Activated CD4-positive, alpha-beta memory T cell treated with anti-CD3 and anti-CD28 coated beads, Interleukin-2, amount 10 ng/mL, durations not matched to agents 7 days and 5 days (primary cell): ENCODE results near the gene CDKN2A. TPM values are rescaled to one million over a fixed set of nuclear protein-coding genes. Genes with fewer than 3 reads are reported as not detected.
A peak's percentile ranks its signal among the peaks of the same experiment; 100 is the strongest.

Experiments
- CTCF ChIA-PET: fragments of 350-600 bp; sonication (Branson Sonifier 250); formaldehyde crosslinking; loops from one replicate; lab custom pipeline; 2021; ENCODE audit warnings: antibody characterized with exemption, inconsistent platforms; lab: Charles Lee
- POLR2A ChIA-PET: fragments of 350-600 bp; sonication (Branson Sonifier 250); formaldehyde crosslinking; loops from one replicate; lab custom pipeline; 2021; ENCODE audit warnings: antibody characterized with exemption; lab: Charles Lee
- DNase-seq: peaks from one replicate; pipeline ENCODE4 v3.0.0-alpha.2; 2020
- H3K27ac Mint-ChIP-seq: one replicate; pipeline ENCODE4 v1.8.0; 2021; ENCODE audit warnings: mild to moderate bottlenecking, mixed read lengths
- H3K27me3 Mint-ChIP-seq: one replicate; pipeline ENCODE4 v1.8.0; 2021; ENCODE audit warnings: mixed read lengths
- H3K36me3 Mint-ChIP-seq: one replicate; pipeline ENCODE4 v1.8.0; 2021; ENCODE audit warnings: low read depth, mixed read lengths
- H3K4me1 Mint-ChIP-seq: one replicate; pipeline ENCODE4 v1.8.0; 2021; ENCODE audit warnings: mixed read lengths
- H3K4me3 Mint-ChIP-seq: one replicate; pipeline ENCODE4 v1.8.0; 2021; ENCODE audit warnings: mild to moderate bottlenecking, mixed read lengths
- H3K9me3 Mint-ChIP-seq: one replicate; pipeline ENCODE4 v1.8.0; 2021; ENCODE audit warnings: mixed read lengths
- total RNA-seq, 2 experiments: library from RNA; stranded (reverse); gene quantifications; one replicate each; pipeline ENCODE4 v1.2.3, GENCODE V29; 2021

Gene CDKN2A
- total RNA-seq, 2 experiments from 2014 or later: 19.4 to 23.2 TPM

GRCh38 chr9:21974343-21974721, 19.9 kb downstream of the CDKN2A start:
- peaks cover 32% of the 10 kb centered on the region for H3K4me1 Mint-ChIP-seq
- H3K9me3 Mint-ChIP-seq: peaks cover 4% of the 10 kb centered on the region
- H3K27me3 Mint-ChIP-seq: peaks cover 88% of the 10 kb centered on the region
- H3K4me3 Mint-ChIP-seq: peak overlapping the region; percentile 63
- peaks cover 18% of the 10 kb centered on the region for H3K36me3 Mint-ChIP-seq
- ChIA-PET CTCF (interaction anchor here (4.0 kb wide), 1 partner anchor 34 kb away, joined by 28 read pairs; the partner anchor contains the start of gene CDKN2B), POLR2A (no interaction called here)
- H3K27ac Mint-ChIP-seq: peak overlapping the region; percentile 41
- DNase-seq: no peak

DNA sequence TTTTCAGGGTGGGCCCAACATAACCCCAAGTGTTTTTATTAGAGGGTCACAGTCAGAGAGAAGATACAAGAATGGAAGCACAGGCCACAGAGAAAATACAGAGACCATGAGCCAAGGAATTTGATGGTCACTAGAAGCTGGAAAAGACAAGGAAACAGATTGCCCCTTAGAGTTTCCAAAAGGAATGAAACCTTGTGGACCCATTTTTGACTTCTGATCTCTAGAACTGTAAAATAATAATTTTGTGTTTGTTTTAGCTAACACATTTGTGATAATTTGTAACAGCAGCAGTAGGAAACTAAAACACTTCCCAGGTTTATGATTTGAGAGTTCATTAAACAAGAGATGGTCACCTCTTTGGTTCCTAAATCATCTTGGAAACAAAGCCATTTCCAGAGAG, 21.8 kb downstream of the CDKN2A start:
- POLR2A ChIA-PET: interaction anchor here (2.0 kb wide), 1 partner anchor 22 kb away, joined by 5 read pairs; the partner anchor contains the start of genes CDKN2A and CDKN2B-AS1
- DNase-seq: no peak
- Mint-ChIP-seq H3K27ac (no peak overlapping the region), H3K9me3 (peaks cover 9% of the 10 kb centered on the region), H3K4me1 (peaks cover 40% of the 10 kb centered on the region), H3K4me3 (no peak overlapping the region), H3K27me3 (peaks cover 91% of the 10 kb centered on the region), H3K36me3 (peaks cover 24% of the 10 kb centered on the region)
- CTCF ChIA-PET: interaction anchor here (0.8 to 4.0 kb wide), 4 partner anchors 36 to 160 kb away, joined by 3 to 28 read pairs (median 3); partner anchors contain the start of gene CDKN2B

- peaks cover 94% of the 10 kb centered on the region for H3K27me3 Mint-ChIP-seq
- peak overlapping the region; percentile 8 for H3K27ac Mint-ChIP-seq
- peaks cover 42% of the 10 kb centered on the region for H3K4me1 Mint-ChIP-seq
- CTCF ChIA-PET: interaction anchor here (0.8 to 4.0 kb wide), 7 partner anchors 12 to 273 kb away, joined by 3 to 28 read pairs (median 3); partner anchors contain the start of gene CDKN2B
- no peak overlapping the region for H3K4me3 Mint-ChIP-seq
- POLR2A ChIA-PET: interaction anchor here (0.7 to 2.0 kb wide), 3 partner anchors 24 to 159 kb away, joined by 3 to 5 read pairs (median 3); partner anchors contain the start of genes CDKN2A and CDKN2B-AS1
- peaks cover 9% of the 10 kb centered on the region for H3K9me3 Mint-ChIP-seq
- DNase-seq: no peak
- peaks cover 26% of the 10 kb centered on the region for H3K36me3 Mint-ChIP-seq
Observed at GRCh38 chr9:21970800-21971640, 23.2 kb downstream of the CDKN2A start.

DNA sequence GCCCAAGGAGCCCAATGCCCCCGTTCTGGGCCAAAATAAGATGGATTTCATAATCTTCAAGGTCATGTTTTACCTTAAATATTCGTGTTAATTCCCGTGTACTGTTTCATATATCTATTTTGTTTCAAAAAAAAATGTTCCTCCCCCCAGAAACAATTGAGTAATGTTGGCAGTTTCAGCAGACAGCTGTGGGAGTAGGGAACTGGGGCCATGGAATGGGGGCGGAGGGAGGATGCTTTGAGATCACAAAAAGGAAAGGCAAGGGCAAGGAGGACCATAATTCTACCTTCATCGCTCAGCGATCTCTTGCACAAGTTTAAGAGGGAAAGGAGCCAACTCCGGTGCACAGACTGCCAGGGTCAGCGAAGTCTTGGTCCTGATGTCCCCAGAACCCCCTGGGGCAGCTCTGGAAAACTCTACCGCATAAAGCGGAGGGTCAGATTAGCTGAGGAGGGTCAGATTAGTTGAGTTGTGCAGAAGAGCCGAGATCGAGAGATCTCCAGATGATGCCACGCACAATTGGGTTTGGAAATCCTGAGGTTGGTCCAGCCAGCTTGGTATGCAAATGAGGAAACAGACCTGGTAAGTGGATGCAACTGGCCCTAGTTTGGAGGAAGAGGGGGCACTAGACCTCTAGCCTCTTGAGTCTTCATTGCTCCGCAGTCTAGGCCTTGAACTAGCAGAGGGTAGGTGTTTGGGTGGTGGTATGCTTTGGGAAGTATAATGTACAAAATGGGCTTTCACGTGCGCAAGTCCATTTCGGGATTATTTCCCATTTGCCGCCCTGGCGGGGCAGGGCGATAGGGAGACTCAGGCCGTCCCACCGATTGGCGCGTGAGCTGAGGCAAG, 24.0 kb downstream of the CDKN2A start:
- Mint-ChIP-seq H3K27ac (peak overlapping the region; percentile 6), H3K4me3 (no peak overlapping the region), H3K27me3 (peaks cover 94% of the 10 kb centered on the region), H3K36me3 (peaks cover 26% of the 10 kb centered on the region), H3K4me1 (peaks cover 42% of the 10 kb centered on the region), H3K9me3 (peaks cover 9% of the 10 kb centered on the region)
- CTCF ChIA-PET: interaction anchor here (1.0 to 4.0 kb wide), 8 partner anchors 13 to 274 kb away, joined by 3 to 28 read pairs (median 4); partner anchors contain the start of gene CDKN2B
- DNase-seq: no peak
- POLR2A ChIA-PET: interaction anchor here (0.8 kb wide), 1 partner anchor 135 kb away, joined by 3 read pairs; no protein-coding TSS in a partner anchor

DNA sequence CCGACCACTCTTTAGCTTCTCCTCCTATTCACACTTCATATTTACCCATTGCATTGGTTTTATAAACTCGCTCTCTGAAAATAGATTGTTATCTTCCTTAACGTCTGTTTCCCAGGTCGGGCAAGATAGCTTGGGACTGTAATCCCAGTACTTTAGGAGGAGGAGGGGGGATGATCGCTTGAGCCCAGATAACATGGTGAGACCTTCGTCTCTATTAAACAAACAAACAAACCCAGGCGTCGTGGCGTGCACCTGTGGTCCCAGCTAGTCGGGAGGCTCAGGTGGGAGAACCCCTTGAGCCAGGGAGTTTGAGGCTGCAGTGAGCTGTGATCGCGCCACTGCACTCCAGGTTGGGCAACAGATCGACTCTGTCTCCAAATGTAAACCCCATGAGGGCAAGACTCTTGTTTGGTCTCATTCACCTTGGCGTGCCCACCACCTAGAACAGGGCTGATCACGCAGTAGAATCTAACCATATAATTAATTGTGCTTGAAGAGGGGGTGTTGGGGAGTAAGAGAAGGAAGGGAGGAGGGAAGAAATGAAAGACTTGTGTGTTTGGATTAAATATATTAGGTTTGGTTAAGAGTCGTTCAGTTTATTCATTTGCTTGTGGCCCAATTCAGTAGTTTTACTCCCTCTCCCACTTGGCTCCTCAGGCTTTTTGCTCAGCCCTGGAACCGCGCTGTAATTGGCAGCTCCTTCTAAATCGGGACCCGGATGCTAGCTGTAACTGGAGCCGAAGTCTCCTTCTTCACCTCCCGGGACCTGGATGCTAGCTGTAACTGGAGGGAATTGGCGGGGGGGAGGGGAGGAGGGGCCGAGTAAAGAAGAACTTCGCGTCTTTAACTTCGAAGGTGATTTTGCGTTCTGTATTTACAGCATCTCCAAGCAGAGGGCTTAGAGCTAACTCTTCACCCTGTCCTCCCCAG, 24.9 kb downstream of the CDKN2A start:
- ChIA-PET CTCF (interaction anchor here (1.0 to 3.2 kb wide), 7 partner anchors 12 to 275 kb away, joined by 3 to 27 read pairs (median 4); no protein-coding TSS in a partner anchor), POLR2A (interaction anchor here (0.7 to 1.8 kb wide), 5 partner anchors 11 to 111 kb away, joined by 3 to 7 read pairs (median 3); no protein-coding TSS in a partner anchor)
- Mint-ChIP-seq H3K4me1 (peaks cover 43% of the 10 kb centered on the region), H3K9me3 (peaks cover 9% of the 10 kb centered on the region), H3K27me3 (peaks cover 94% of the 10 kb centered on the region), H3K4me3 (peak overlapping the region; percentile 14), H3K36me3 (peaks cover 26% of the 10 kb centered on the region), H3K27ac (peak overlapping the region; percentile 33)
- DNase-seq: no peak

- H3K9me3 Mint-ChIP-seq: peaks cover 9% of the 10 kb centered on the region
- H3K27me3 Mint-ChIP-seq: peaks cover 94% of the 10 kb centered on the region
- DNase-seq: no peak
- H3K36me3 Mint-ChIP-seq: peaks cover 27% of the 10 kb centered on the region
- H3K4me3 Mint-ChIP-seq: peak overlapping the region; percentile 12
- ChIA-PET POLR2A (interaction anchor here (0.7 to 1.8 kb wide), 7 partner anchors 9 to 112 kb away, joined by 3 to 7 read pairs (median 3); partner anchors contain the start of gene CDKN2B-AS1), CTCF (interaction anchor here (0.6 to 3.2 kb wide), 7 partner anchors 13 to 276 kb away, joined by 3 to 27 read pairs (median 4); no protein-coding TSS in a partner anchor)
- H3K4me1 Mint-ChIP-seq: peaks cover 41% of the 10 kb centered on the region
- H3K27ac Mint-ChIP-seq: peak overlapping the region; percentile 33
Observed at GRCh38 chr9:21968331-21969010, 25.7 kb downstream of the CDKN2A start.

DNA sequence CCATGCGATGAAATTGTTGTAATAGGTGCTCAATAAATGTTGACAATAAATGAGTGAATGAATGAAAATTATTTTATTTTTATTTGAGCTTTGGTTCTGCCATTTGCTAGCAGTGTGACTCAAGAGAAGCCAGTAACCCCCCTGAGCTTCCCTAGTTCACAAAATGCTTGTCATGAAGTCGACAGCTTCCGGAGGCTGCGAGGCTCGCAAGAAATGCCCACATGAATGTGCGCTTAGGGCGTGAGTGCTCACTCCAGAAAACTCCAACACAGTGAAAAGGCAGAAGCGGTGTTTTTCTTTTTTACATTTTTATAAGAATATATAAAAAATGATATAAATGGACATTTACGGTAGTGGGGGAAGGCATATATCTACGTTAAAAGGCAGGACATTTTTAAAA, 26.5 kb downstream of the CDKN2A start:
- peaks cover 38% of the 10 kb centered on the region for H3K4me1 Mint-ChIP-seq
- H3K27me3 Mint-ChIP-seq: peaks cover 95% of the 10 kb centered on the region
- H3K27ac Mint-ChIP-seq: no peak overlapping the region
- ChIA-PET POLR2A (interaction anchor here (1.1 to 1.8 kb wide), 3 partner anchors 9 to 41 kb away, joined by 4 to 7 read pairs (median 5); partner anchors contain the start of gene CDKN2B-AS1), CTCF (interaction anchor here (1.9 to 3.2 kb wide), 2 partner anchors 40 to 154 kb away, joined by 11 to 27 read pairs; no protein-coding TSS in a partner anchor)
- peaks cover 33% of the 10 kb centered on the region for H3K36me3 Mint-ChIP-seq
- H3K9me3 Mint-ChIP-seq: peaks cover 9% of the 10 kb centered on the region
- H3K4me3 Mint-ChIP-seq: no peak overlapping the region
- no peak for DNase-seq

DNA sequence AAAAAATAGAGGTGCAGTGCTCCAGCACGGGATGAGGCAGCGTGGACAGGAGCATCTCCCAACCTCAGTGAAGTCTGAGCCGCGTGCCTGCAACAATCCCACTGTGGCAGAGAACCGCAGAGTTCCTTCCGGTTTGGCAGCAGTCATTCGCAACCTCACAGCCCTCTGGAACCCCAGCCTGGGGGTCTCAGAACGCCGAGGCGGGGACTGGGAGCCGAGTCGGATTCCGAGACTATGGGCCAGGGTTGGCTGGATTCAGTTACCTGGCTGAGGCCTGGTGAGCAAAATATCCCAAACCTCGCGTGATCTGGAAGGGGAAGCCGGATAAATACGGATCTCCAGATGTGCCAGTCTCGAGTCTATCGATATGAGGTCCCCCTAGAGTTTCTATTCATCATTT, 27.0 kb downstream of the CDKN2A start:
- no peak for DNase-seq
- Mint-ChIP-seq H3K9me3 (peaks cover 9% of the 10 kb centered on the region), H3K27me3 (peaks cover 95% of the 10 kb centered on the region), H3K4me3 (no peak overlapping the region), H3K36me3 (peaks cover 34% of the 10 kb centered on the region), H3K4me1 (peaks cover 38% of the 10 kb centered on the region), H3K27ac (no peak overlapping the region)
- POLR2A ChIA-PET: interaction anchor here (1.1 to 1.8 kb wide), 3 partner anchors 10 to 41 kb away, joined by 4 to 7 read pairs (median 5); partner anchors contain the start of gene CDKN2B-AS1
- CTCF ChIA-PET: interaction anchor here (1.9 to 3.2 kb wide), 2 partner anchors 41 to 153 kb away, joined by 11 to 27 read pairs; no protein-coding TSS in a partner anchor

DNA sequence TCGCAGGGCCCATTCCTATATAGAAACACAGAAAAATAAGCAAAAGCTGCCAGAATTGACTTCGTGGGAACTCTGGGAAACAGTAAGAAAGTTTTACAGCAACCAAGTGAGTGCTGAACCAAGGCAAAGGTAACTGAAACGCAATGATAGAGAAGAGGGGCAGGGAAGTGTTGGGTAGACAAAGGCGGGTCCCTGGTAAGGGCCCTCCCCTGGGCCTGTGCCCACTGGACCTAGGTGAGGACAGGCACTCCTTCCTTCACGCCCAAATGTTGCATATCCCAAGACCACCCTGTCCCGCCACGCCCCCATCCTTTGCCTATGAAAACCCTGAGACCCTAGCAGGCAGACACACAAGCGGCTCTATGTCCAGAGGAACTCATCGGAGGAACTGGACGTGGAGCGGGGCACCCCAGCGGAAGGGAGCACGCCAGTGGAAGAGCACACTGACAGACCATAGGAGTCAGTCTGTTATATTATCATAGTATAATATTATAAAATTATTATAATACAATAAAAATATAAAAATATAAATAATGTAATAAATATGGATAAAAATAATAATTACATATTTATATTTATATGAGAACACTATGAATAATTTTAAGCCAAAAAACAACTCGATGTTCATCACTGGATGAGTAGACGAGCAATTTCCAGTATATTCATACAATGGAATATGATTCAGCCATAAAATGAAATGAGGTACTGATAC, 27.9 kb downstream of the CDKN2A start:
- H3K4me1 Mint-ChIP-seq: peaks cover 38% of the 10 kb centered on the region
- DNase-seq: no peak
- no peak overlapping the region for H3K4me3 Mint-ChIP-seq
- POLR2A ChIA-PET: no interaction called here
- peaks cover 33% of the 10 kb centered on the region for H3K36me3 Mint-ChIP-seq
- H3K27me3 Mint-ChIP-seq: peaks cover 95% of the 10 kb centered on the region
- H3K27ac Mint-ChIP-seq: peak overlapping the region; percentile 12
- CTCF ChIA-PET: interaction anchor here (0.9 to 1.1 kb wide), 3 partner anchors 15 to 153 kb away, joined by 3 to 11 read pairs (median 4); partner anchors contain the start of gene CDKN2B
- peaks cover 9% of the 10 kb centered on the region for H3K9me3 Mint-ChIP-seq

- DNase-seq: peak; percentile 69
- H3K9me3 Mint-ChIP-seq: peaks cover 9% of the 10 kb centered on the region
- H3K27me3 Mint-ChIP-seq: peaks cover 91% of the 10 kb centered on the region
- H3K4me3 Mint-ChIP-seq: peak overlapping the region; percentile 59
- peaks cover 36% of the 10 kb centered on the region for H3K4me1 Mint-ChIP-seq
- H3K36me3 Mint-ChIP-seq: peaks cover 28% of the 10 kb centered on the region
- H3K27ac Mint-ChIP-seq: peak overlapping the region; percentile 22
- CTCF ChIA-PET: interaction anchor here (0.9 to 1.1 kb wide), 3 partner anchors 16 to 152 kb away, joined by 3 to 11 read pairs (median 4); partner anchors contain the start of gene CDKN2B
- POLR2A ChIA-PET: no interaction called here
Observed at GRCh38 chr9:21965401-21965951, 28.7 kb downstream of the CDKN2A start.
